ENCODE data around the gene ZFP69.

The ZFP69 gene

DNA sequence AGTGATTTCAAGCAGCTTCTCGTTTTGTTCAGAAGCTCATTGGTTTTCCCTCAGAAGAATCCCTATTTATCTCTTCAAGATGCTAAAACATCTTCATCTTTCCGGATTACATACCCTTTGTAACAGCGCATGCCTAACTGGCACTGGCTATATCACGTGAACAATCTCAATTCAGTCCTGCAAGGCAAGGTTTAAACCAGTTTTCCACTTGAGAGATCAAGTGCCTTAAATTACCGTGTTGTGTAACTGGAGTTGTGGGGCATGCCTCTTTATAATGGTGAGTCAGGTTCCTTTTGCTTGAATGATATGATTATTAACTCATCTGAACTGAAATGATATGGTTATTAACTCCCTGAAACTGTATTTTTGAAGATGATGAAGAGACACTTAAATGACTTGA lies 37.8 kb upstream of the ZFP69 start:
- H3K36me3 ChIP-seq (replicated peaks; ENCODE audit: insufficient read depth, low read length), result no peaks in the 10 kb centered on the region

GRCh38 chr1:40449684-40450494 lies 27.2 kb upstream of the ZFP69 start, which contains the start of gene ZFP69B:
TSS of gene ZFP69B (plus strand) at chr1:40450476. CDS start at chr1:40450962, 486 bp downstream.
- no peaks in the 10 kb centered on the region for H3K36me3 ChIP-seq (replicated peaks; ENCODE audit: insufficient read depth, low read length)
- H3K4me3 ChIP-seq (ENCODE audit: low read length), result peak within 1 kb of the TSS; percentile 71
- H3K79me2 ChIP-seq (ENCODE audit: low read length), result no peaks in the 10 kb centered on the region
- H3K27ac ChIP-seq (ENCODE audit: low read length), result no peak within 1 kb of the TSS
- no peaks in the 10 kb centered on the region for H3K9me2 ChIP-seq (replicated peaks; ENCODE audit: insufficient read depth, low read length)
- H2AFZ ChIP-seq (ENCODE audit: low read length), result peak within 1 kb of the TSS; percentile 92
- H3K9ac ChIP-seq (ENCODE audit: low read length), result peak within 1 kb of the TSS; percentile 31; the same call in 1 of the 2 replicates
- peak; percentile 84 for DNase-seq
- TF ChIP-seq EZH2 (optimal IDR thresholded peaks at IDR 0.05; ENCODE audit: low read depth, low read length) (no peak), EZH2phosphoT487 (IDR thresholded peaks at IDR 0.05; ENCODE audit: low read length) (no peak)
- TF ChIP-seq, protein P1, sequence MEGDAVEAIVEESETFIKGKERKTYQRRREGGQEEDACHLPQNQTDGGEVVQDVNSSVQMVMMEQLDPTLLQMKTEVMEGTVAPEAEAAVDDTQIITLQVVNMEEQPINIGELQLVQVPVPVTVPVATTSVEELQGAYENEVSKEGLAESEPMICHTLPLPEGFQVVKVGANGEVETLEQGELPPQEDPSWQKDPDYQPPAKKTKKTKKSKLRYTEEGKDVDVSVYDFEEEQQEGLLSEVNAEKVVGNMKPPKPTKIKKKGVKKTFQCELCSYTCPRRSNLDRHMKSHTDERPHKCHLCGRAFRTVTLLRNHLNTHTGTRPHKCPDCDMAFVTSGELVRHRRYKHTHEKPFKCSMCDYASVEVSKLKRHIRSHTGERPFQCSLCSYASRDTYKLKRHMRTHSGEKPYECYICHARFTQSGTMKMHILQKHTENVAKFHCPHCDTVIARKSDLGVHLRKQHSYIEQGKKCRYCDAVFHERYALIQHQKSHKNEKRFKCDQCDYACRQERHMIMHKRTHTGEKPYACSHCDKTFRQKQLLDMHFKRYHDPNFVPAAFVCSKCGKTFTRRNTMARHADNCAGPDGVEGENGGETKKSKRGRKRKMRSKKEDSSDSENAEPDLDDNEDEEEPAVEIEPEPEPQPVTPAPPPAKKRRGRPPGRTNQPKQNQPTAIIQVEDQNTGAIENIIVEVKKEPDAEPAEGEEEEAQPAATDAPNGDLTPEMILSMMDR (IDR thresholded peaks at IDR 0.05; ENCODE audit: low read length), result 0 out of 2 replicates have a peak, but pooled peaks have one; percentile 2
- H3K27me3 ChIP-seq (replicated peaks; ENCODE audit: insufficient read depth, low read length), result no peaks in the 10 kb centered on the region
- H3F3A ChIP-seq (ENCODE audit: insufficient read depth, low read length), result 0 out of 2 replicates have a peak, but pooled peaks cover 2% of the 10 kb centered on the region
- H3K4me1 ChIP-seq (ENCODE audit: low read length), result peaks cover 5% of the 10 kb centered on the region; the same call in 1 of the 2 replicates
- H3K9me3 ChIP-seq (replicated peaks; ENCODE audit: insufficient read depth, low read length), result no peaks in the 10 kb centered on the region
- peak within 1 kb of the TSS; percentile 79 for H3K4me2 ChIP-seq (ENCODE audit: low read depth, low read length)
- no peaks in the 10 kb centered on the region for H4K20me1 ChIP-seq (ENCODE audit: insufficient read depth, low read length)

More for the DNA sequence above, 37.8 kb upstream of the ZFP69 start:
- Histone ChIP-seq H4K20me1 (ENCODE audit: insufficient read depth, low read length) (no peaks in the 10 kb centered on the region), H3K9me3 (replicated peaks; ENCODE audit: insufficient read depth, low read length) (no peaks in the 10 kb centered on the region), H3K4me3 (ENCODE audit: low read length) (no peak overlapping the region), H3K4me1 (ENCODE audit: low read length) (no peaks in the 10 kb centered on the region), H3K79me2 (ENCODE audit: low read length) (no peaks in the 10 kb centered on the region), H3K27ac (ENCODE audit: low read length) (no peak overlapping the region), H3F3A (ENCODE audit: insufficient read depth, low read length) (no peaks in the 10 kb centered on the region), H3K9me2 (replicated peaks; ENCODE audit: insufficient read depth, low read length) (no peaks in the 10 kb centered on the region), H3K9ac (ENCODE audit: low read length) (no peak overlapping the region), H3K27me3 (replicated peaks; ENCODE audit: insufficient read depth, low read length) (no peaks in the 10 kb centered on the region), H2AFZ (ENCODE audit: low read length) (no peak overlapping the region), H3K4me2 (ENCODE audit: low read depth, low read length) (no peak overlapping the region)
- DNase-seq, result no peak
- no peak for TF ChIP-seq EZH2phosphoT487 (IDR thresholded peaks at IDR 0.05; ENCODE audit: low read length)
- no peak for TF ChIP-seq EZH2 (optimal IDR thresholded peaks at IDR 0.05; ENCODE audit: low read depth, low read length)
- TF ChIP-seq, protein P1 (IDR thresholded peaks at IDR 0.05; ENCODE audit: low read length), result no peak

GRCh38 chr1:40450495-40451237 lies 26.4 kb upstream of the ZFP69 start:
- Histone ChIP-seq H3K79me2 (ENCODE audit: low read length) (no peaks in the 10 kb centered on the region), H4K20me1 (ENCODE audit: insufficient read depth, low read length) (no peaks in the 10 kb centered on the region), H3K9ac (ENCODE audit: low read length) (no peak overlapping the region; the same call in 1 of the 2 replicates), H3K36me3 (replicated peaks; ENCODE audit: insufficient read depth, low read length) (no peaks in the 10 kb centered on the region), H3K27ac (ENCODE audit: low read length) (no peak overlapping the region), H2AFZ (ENCODE audit: low read length) (peak overlapping the region; percentile 92), H3K4me3 (ENCODE audit: low read length) (peak overlapping the region; percentile 71), H3K27me3 (replicated peaks; ENCODE audit: insufficient read depth, low read length) (no peaks in the 10 kb centered on the region), H3F3A (ENCODE audit: insufficient read depth, low read length) (0 out of 2 replicates have a peak, but pooled peaks cover 2% of the 10 kb centered on the region), H3K9me2 (replicated peaks; ENCODE audit: insufficient read depth, low read length) (no peaks in the 10 kb centered on the region), H3K9me3 (replicated peaks; ENCODE audit: insufficient read depth, low read length) (no peaks in the 10 kb centered on the region), H3K4me2 (ENCODE audit: low read depth, low read length) (peak overlapping the region; percentile 79), H3K4me1 (ENCODE audit: low read length) (peaks cover 5% of the 10 kb centered on the region; the same call in 1 of the 2 replicates)
- no peak for DNase-seq
- TF ChIP-seq, protein P1 (IDR thresholded peaks at IDR 0.05; ENCODE audit: low read length), result no peak
- TF ChIP-seq EZH2phosphoT487 (IDR thresholded peaks at IDR 0.05; ENCODE audit: low read length) (no peak), EZH2 (optimal IDR thresholded peaks at IDR 0.05; ENCODE audit: low read depth, low read length) (no peak)
